Breast epithelium (tissue), 4 donors: ENCODE measurements around the gene CPT1B. TPM values are rescaled to one million over a fixed set of nuclear protein-coding genes. Genes with fewer than 3 reads are reported as not detected.
A peak's percentile ranks its signal among the peaks of the same experiment; 100 is the strongest.
"Not testable (repeated sequence)": the region's sequence is repeated elsewhere in the genome, so short reads cannot be mapped to it uniquely, and the experiment has no call there.

Experiments
- DNase-seq, 2 donors: peaks; one replicate each; pipeline ENCODE4 v3.0.0-alpha.2; 2019; ENCODE audit warnings: low spot score in 2 of 2
- H3K27ac ChIP-seq, 2 donors: fragments of 200-600 bp; sonication (generic) in 1 of 2; one replicate each; pipeline ENCODE4 v1.5.1; 2016 to 2019; ENCODE audit warnings: mild to moderate bottlenecking in 1 of 2
- H3K27me3 ChIP-seq, 2 donors: fragments of 200-600 bp; sonication (generic) in 1 of 2; one replicate each; pipeline versions ENCODE4 v1.5.1 to v1.6.0; 2017 to 2019; ENCODE audit warnings: control low read depth in 1 of 2, mild to moderate bottlenecking in 1 of 2
- H3K36me3 ChIP-seq: fragments of 200-600 bp; one replicate; pipeline ENCODE4 v1.5.1; 2019
- H3K4me1 ChIP-seq, 2 donors: fragments of 200-600 bp; sonication (generic); one replicate each; pipeline ENCODE4 v1.5.1; 2016 to 2019; ENCODE audit warnings: control low read depth in 1 of 2
- H3K4me3 ChIP-seq, 3 donors: fragments of 200-600 bp; sonication (generic); 1 replicate in 2 of 3; 2 replicates in 1 of 3; pipeline ENCODE4 v1.5.1; 2016 to 2019; ENCODE audit warnings: mild to moderate bottlenecking in 3 of 3, moderate library complexity in 2 of 3
- H3K9me3 ChIP-seq, 2 donors: fragments of 200-600 bp; sonication (generic) in 1 of 2; one replicate each; pipeline ENCODE4 v1.5.1; 2016 to 2019; ENCODE audit warnings: control low read depth in 1 of 2
- CTCF ChIP-seq, 3 donors: fragments of 450-650 bp; IDR thresholded peaks; one replicate each; pipeline ENCODE4 v1.5.1; 2016 to 2017; ENCODE audit warnings: antibody characterized with exemption in 3 of 3, mild to moderate bottlenecking in 3 of 3, moderate library complexity in 3 of 3
- POLR2A ChIP-seq: fragments of 450-650 bp; IDR thresholded peaks from one replicate; pipeline ENCODE4 v1.6.1; 2016; ENCODE audit warnings: antibody characterized with exemption, mild to moderate bottlenecking, moderate library complexity
- POLR2AphosphoS5 ChIP-seq, 3 donors: sonication (generic); formaldehyde crosslinking; IDR thresholded peaks; one replicate each; pipeline ENCODE4 v1.6.1; 2017; ENCODE audit warnings: antibody characterized with exemption in 3 of 3
- intact Hi-C: fragments of 100-400 bp; cut with DNase I; formaldehyde crosslinking; loops from one replicate; pipeline ENCODE4 v1.15.1; 2023; ENCODE audit warnings: low total_unique reads
- total RNA-seq, 3 donors: library from RNA; depleted of rRNA; stranded (reverse); fragments of >200 nt; gene quantifications; one replicate each; pipeline ENCODE4 v1.1.0, GENCODE V29; 2016

CPT1B gene
- total RNA-seq, 3 donors from 2014 or later = 13.6 to 40.0 (median 39.4) TPM

- Histone ChIP-seq H3K4me3 (no peak overlapping the region), H3K9me3 (no peaks in the 10 kb centered on the region), H3K27ac (no peak overlapping the region), H3K36me3 (no peaks in the 10 kb centered on the region), H3K4me1 (no peaks in the 10 kb centered on the region), H3K27me3 (no peaks in the 10 kb centered on the region)
- intact Hi-C loops = no loop called here
- TF ChIP-seq POLR2A = no peak
- TF ChIP-seq POLR2AphosphoS5 (IDR thresholded peaks at IDR 0.05) = no peak
- TF ChIP-seq CTCF (IDR thresholded peaks at IDR 0.05) = no peak
- DNase-seq = no peak
Measured at GRCh38 chr22:50536226-50536625, 42.0 kb downstream of the CPT1B start.

DNA sequence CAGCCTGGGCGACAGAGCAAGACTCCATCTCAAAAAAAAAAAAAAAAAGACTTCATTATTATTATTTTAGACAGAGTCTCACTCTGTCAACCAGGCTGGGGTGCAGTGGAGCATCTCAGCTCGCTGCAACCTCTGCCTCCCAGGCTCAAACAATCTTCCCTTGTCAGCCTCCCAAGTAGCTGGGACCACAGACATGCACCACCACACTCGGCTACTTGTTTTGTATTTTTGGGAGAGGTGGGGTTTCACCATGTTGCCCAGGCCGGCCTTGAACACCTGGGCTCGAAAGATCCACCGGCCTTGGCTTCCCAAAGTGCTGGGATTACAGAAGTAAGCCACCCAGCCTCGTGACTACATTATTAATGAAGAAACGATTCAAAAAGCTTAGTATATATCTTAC lies 43.1 kb downstream of the CPT1B start:
- no peaks in the 10 kb centered on the region for H3K27me3 ChIP-seq
- no peak overlapping the region for H3K27ac ChIP-seq
- DNase-seq = no peak
- intact Hi-C loops = no loop called here
- H3K36me3 ChIP-seq = no peaks in the 10 kb centered on the region
- H3K4me3 ChIP-seq = no peak overlapping the region
- H3K9me3 ChIP-seq = no peaks in the 10 kb centered on the region
- H3K4me1 ChIP-seq = no peaks in the 10 kb centered on the region
- no peak for TF ChIP-seq POLR2A
- no peak for TF ChIP-seq POLR2AphosphoS5 (IDR thresholded peaks at IDR 0.05)
- TF ChIP-seq CTCF (IDR thresholded peaks at IDR 0.05) = no peak

GRCh38 chr22:50533856-50534711 lies 44.1 kb downstream of the CPT1B start:
- DNase-seq, H3K4me3 ChIP-seq, H3K36me3 ChIP-seq, H3K27me3 ChIP-seq, H3K9me3 ChIP-seq, H3K4me1 ChIP-seq, intact Hi-C loops: not testable (repeated sequence)
- peak overlapping the region in 1 of 2 donors; percentile 13 for H3K27ac ChIP-seq

DNA sequence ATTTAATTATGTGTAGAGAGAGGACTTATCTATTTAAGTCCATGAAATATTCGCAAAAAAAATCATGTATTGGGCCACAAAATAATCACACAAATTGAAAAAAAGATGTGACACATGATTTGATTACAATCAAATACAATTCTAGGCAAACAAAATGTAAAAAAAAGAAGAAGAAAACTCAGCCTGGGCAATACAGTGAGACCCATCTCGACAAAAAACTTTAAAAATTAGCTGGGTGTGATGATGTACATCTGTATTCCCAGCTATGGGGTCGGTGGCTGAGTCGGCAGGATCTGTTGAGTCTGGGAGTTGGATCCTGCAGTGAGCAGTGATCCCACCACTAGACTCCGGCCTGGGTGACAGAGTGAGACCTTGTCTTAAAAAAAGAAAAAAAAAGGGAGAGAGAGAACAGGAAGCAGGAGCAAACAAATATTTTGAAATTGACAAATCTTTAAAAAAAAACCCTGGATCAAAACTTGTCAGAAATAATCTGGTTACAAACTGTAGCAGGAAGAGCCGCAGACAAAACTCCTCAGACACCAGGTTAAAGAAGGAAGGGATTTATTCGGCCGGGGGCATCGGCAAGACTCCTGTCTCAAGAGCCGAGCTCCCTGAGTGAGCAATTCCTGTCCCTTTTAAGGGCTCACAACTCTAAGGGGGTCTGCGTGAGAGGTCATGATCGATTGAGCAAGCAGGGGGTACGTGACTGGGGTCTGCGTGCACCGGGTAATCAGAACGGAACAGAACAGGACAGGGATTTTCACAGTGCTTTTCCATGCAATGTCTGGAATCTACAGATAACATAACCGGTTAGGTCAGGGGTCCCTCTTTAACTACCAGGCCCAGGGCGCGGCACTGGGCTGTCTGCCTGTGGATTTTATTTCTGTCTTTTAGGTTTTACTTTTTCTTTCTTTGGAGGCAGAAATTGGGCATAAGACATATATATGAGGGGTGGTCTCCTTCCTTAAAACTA lies 45.1 kb downstream of the CPT1B start:
- no peaks in the 10 kb centered on the region for H3K36me3 ChIP-seq
- intact Hi-C loops = no loop called here
- no peak for DNase-seq
- no peaks in the 10 kb centered on the region for H3K4me1 ChIP-seq
- TF ChIP-seq POLR2A (no peak), CTCF (IDR thresholded peaks at IDR 0.05) (no peak), POLR2AphosphoS5 (IDR thresholded peaks at IDR 0.05) (no peak)
- no peaks in the 10 kb centered on the region for H3K9me3 ChIP-seq
- H3K4me3 ChIP-seq = no peak overlapping the region
- H3K27ac ChIP-seq = peak overlapping the region; percentile 98 to 99
- H3K27me3 ChIP-seq = no peaks in the 10 kb centered on the region

DNA sequence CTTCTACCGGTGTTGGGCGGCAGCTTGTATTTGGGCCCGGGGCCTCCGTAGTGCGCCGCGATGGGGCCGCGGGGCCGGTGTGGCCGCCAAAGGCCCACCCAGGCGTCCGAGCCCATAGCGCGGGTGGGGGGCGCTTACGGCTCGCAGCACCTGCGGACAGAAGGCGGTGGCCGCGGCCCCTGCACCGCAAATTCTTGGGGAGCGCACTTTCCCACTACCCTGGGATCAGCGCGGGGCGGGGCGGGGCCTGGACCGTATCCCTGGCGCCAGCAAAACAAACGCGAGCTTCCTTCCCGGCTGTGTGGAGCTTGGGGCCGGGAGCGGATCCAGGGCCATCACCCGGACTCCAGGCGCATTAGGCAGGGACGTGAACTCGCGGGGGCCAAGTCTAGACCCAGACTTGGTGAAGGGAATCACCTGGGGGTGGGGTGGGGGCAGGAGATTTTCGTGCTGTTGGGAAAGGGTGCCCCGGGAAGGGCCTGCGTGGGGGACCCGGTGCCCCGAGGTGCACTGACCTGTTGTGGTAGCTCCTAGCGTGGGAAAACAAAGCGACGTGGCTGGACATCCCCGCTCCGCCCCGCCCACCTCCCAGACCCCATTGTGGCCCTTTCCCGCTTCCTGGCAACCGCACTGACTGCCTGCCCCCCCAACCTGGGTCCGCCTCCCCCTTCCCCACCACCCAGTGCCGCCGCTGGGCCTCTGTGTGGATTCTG lies 46.1 kb downstream of the CPT1B start:
- intact Hi-C loops = no loop called here
- Histone ChIP-seq H3K27me3 (no peaks in the 10 kb centered on the region), H3K4me1 (no peaks in the 10 kb centered on the region), H3K27ac (peak overlapping the region; percentile 98 to 99), H3K9me3 (no peaks in the 10 kb centered on the region), H3K4me3 (peak overlapping the region; percentile 68 to 84 (median 68)), H3K36me3 (no peaks in the 10 kb centered on the region)
- TF ChIP-seq CTCF (IDR thresholded peaks at IDR 0.05) (no peak), POLR2A (peak; percentile 38), POLR2AphosphoS5 (IDR thresholded peaks at IDR 0.05) (peak in 2 of 3 donors; percentile 52 to 77)
- DNase-seq = peak; percentile 86 to 90
